Dermis blood vessel endothelial cell (primary cell): Measurements from ENCODE around the gene SACS. TPM values are rescaled to one million over a fixed set of nuclear protein-coding genes. Genes with fewer than 3 reads are reported as not detected.

ENCODE experiments used
- DNase-seq: peaks from one replicate; pipeline ENCODE4 v3.0.0; 2010
- total RNA-seq: library from RNA; depleted of rRNA; stranded (reverse); fragments of >200 nt; gene quantifications from 2 replicates; pipeline ENCODE4 v1.2.3, GENCODE V29; 2014

The SACS gene
- total RNA-seq, 1 donor from 2014 or later = 62.3 TPM

- DNase-seq = no peak
Observed at GRCh38 chr13:23288564-23288963, 144.9 kb downstream of the SACS start.

GRCh38 chr13:23279321-23279720, 154.2 kb downstream of the SACS start:
- DNase-seq = no peak

Other genes starting within 250 kb of the SACS start
- gene TNFRSF19, start 136.7 kb upstream of the SACS start, total RNA-seq = 0.09 and 0.17 TPM in 2 replicates